Pancreas (tissue), 10 donors: ENCODE measurements around the gene SLFN13. TPM values are rescaled to one million over a fixed set of nuclear protein-coding genes. Genes with fewer than 3 reads are reported as not detected.
A peak's percentile ranks its signal among the peaks of the same experiment; 100 is the strongest.

Experiments used
- ATAC-seq, 4 donors: fragments of 200-7000 bp; cut with Tn5 transposase; one replicate each; pipeline versions ENCODE4 v1.8.0 to v1.9.1; 2020; ENCODE audit warnings: mild to moderate bottlenecking in 4 of 4, moderate library complexity in 4 of 4
- DNase-seq, 6 donors: peaks; one replicate each; pipeline ENCODE4 v3.0.0-alpha.2; 2020
- FAIRE-seq: peaks from 2 replicates; lab custom pipeline; 2012; peaks lifted over from hg19 to GRCh38; lab: Jason Lieb, UNC
- H3K27ac ChIP-seq, 4 donors: fragments of 200-600 bp; sonication (generic); 1 replicate in 3 of 4; 2 replicates in 1 of 4; pipeline versions ENCODE4 v1.5.0 to v1.8.0; 2020
- H3K27me3 ChIP-seq, 4 donors: fragments of 200-600 bp; one replicate each; pipeline ENCODE4 v1.8.0; 2021
- H3K36me3 ChIP-seq, 3 donors: fragments of 200-600 bp; sonication (generic) in 1 of 3; one replicate each; pipeline versions ENCODE4 v1.5.0 to v1.8.0; 2020 to 2021
- H3K4me1 ChIP-seq, 3 donors: fragments of 200-600 bp; one replicate each; pipeline ENCODE4 v1.8.0; 2021
- H3K4me3 ChIP-seq, 4 donors: fragments of 200-600 bp; sonication (generic) in 2 of 4; one replicate each; pipeline versions ENCODE4 v1.5.0 to v1.8.0; 2020 to 2021
- H3K9me3 ChIP-seq, 4 donors: fragments of 200-600 bp; one replicate each; pipeline ENCODE4 v1.8.0; 2021
- WGBS, 2 donors: extraction: QIAGEN DNeasy Blood & Tissue Kit; methylation state at CpG; one replicate each; pipeline ENCODE4 v1.1.7; 2013; 5-methylcytosine and 5-hydroxymethylcytosine counted together
- intact Hi-C, 3 donors: fragments of 100-400 bp; cut with DNase I; formaldehyde crosslinking; loops; one replicate each; pipeline versions ENCODE4 v1.11.1 to v1.14.2; 2022
- polyA plus RNA-seq, 2 donors: library from polyadenylated mRNA; stranded (reverse); fragments of 200-250 nt; gene quantifications; one replicate each; pipeline ENCODE4 v1.2.3, GENCODE V29; 2013
- total RNA-seq, 6 donors: library from RNA; stranded (reverse); fragmentation: NEBNext Ultra II Directional in 4 of 6; extraction: Animal tissue kit (Norgen Biotek cat#: 25700) in 4 of 6; gene quantifications; one replicate each; pipeline versions ENCODE4 v1.2.1 to v1.2.4, GENCODE V29; 2021 to 2023
- TF ChIP-seq, protein P1 (sequence below), 4 donors: fragments of 200-600 bp; sonication (generic) in 3 of 4; IDR thresholded peaks; one replicate each; pipeline versions ENCODE4 v1.5.0 to v1.8.0; 2021; ENCODE audit warnings: antibody characterized with exemption in 4 of 4
- donor health status: healthy with polysubstance abuse.
- donor health status: DM: no; HTN: no; CAD: no; lungs with moderate emphysema.
- donor health status: DM: no; HTN: no; CAD: no.
- donor health status: control.
- donor health status: control.
- donor health status: Bipolar disorder and iron deficiency.
- donor health status: DM: yes; HTN: yes; CAD: no.
- donor health status: DM: no; HTN: no; CAD: no.
- donor health status: DM: no; HTN: no; CAD: no.
- donor health status: DM: yes; HTN: yes; CAD: no.

SLFN13 gene
- total and polyA plus RNA-seq, 8 donors: 1.3 to 8.5 (median 3.1) TPM

GRCh38 chr17:35438433-35438832, 10.1 kb downstream of the SLFN13 start:
- no peak overlapping the region for H3K4me3 ChIP-seq
- TF ChIP-seq, protein P1, sequence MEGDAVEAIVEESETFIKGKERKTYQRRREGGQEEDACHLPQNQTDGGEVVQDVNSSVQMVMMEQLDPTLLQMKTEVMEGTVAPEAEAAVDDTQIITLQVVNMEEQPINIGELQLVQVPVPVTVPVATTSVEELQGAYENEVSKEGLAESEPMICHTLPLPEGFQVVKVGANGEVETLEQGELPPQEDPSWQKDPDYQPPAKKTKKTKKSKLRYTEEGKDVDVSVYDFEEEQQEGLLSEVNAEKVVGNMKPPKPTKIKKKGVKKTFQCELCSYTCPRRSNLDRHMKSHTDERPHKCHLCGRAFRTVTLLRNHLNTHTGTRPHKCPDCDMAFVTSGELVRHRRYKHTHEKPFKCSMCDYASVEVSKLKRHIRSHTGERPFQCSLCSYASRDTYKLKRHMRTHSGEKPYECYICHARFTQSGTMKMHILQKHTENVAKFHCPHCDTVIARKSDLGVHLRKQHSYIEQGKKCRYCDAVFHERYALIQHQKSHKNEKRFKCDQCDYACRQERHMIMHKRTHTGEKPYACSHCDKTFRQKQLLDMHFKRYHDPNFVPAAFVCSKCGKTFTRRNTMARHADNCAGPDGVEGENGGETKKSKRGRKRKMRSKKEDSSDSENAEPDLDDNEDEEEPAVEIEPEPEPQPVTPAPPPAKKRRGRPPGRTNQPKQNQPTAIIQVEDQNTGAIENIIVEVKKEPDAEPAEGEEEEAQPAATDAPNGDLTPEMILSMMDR (IDR thresholded peaks at IDR 0.05): no peak
- peaks cover 0 to 5% (median 0%) of the 10 kb centered on the region in 3 donors for H3K4me1 ChIP-seq
- H3K27me3 ChIP-seq: no peaks in the 10 kb centered on the region
- H3K27ac ChIP-seq: no peak overlapping the region
- intact Hi-C loops: no loop called here
- H3K36me3 ChIP-seq: no peaks in the 10 kb centered on the region
- H3K9me3 ChIP-seq: no peaks in the 10 kb centered on the region
- no peak for DNase-seq
- ATAC-seq: no peak
- FAIRE-seq: no peak

DNA sequence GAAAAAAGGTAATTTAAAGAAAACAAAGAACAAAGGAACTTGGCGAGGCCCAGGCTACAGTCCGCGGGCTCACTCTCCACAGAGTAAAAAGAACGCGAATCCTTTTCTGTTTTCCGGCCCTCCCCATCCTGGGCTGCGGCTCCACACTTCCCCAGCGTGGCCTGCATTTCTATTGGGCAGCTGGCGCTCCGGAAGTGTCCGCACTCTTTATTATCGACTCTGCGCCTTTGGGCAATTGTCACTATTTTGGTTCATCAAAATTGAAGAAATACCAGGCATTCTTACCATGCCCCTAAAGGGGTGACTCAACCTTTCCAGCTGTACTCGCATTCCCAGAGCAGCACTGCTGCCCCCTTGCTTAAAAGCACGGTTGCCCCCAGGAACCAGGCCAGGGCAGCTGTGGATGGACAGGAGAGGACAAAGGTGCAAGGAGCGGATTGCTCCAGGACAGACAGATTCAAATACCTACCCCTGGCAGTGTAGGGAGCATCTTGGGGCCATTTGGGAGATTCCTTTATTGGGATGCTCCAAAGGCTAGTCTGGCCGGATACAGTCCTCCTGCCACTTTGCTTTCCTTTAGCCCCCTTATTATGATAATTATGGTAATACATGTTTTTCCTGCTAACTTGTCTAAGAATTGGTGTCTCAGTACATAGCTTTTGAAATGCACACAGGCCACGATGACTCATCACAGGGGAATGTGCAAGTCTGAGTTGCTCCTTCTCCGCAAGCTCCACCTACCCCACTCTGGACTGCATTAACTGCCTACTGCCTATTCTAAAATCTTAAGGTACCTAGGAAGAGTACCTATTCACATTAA, 15.3 kb downstream of the SLFN13 start:
- 14 to 16% methylated on average over 19 of the region's 19 CpGs for WGBS, 2 donors
- peak in 4 of 6 donors; percentile 54 to 79 (median 67) for DNase-seq
- Histone ChIP-seq H3K9me3 (no peaks in the 10 kb centered on the region), H3K27me3 (no peaks in the 10 kb centered on the region), H3K4me1 (peaks cover 0 to 10% (median 0%) of the 10 kb centered on the region in 3 donors), H3K27ac (peak overlapping the region; percentile 38 to 76 (median 68)), H3K36me3 (no peaks in the 10 kb centered on the region), H3K4me3 (peak overlapping the region; percentile 26 to 59 (median 48))
- FAIRE-seq: no peak
- intact Hi-C loops: no loop called here
- peak; percentile 84 to 93 (median 87) for ATAC-seq
- TF ChIP-seq, protein P1 (IDR thresholded peaks at IDR 0.05): no peak

DNA sequence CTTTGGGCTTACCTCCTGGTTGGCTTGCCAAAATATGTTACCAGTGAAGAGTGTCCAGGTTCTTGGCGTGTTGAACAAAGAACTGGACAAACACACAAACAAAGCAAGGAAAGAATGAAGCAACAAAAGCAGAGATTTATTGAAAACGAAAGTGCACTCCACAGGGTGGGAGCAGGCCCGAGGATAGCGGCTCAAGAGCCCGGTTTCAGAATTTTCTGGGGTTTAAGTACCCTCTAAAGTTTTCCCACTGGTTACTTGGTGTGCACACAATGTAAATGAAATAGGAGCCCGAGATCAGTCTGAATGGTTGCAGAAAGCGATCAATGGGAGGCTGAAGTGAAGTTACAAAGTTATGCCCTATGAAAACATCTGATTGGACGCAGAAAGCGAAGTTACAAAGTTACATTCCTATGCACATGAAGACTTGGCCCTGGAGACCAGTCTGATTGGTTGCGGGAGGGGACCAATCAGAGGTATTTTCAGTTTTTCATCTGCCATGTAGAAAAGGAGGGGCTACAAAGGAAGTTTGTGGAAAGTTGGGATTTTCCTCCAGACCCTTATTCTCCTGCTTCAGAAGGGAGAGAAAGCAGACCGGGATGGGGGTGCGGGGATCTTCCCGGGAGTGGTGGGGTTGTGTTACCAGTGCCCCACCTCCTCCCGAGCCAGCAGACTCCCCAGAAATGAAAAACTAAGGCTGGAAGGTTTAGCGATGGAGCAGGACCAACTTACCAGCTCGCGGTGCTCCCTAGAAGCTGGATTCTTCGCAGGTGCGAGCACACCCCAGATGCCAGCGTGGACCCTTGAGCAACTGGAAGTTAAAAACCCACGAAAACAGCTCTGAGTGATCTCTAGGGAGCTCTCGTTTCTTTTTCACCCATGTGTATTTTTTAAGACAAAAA, 16.1 kb downstream of the SLFN13 start, which contains the start of gene SLFN12:
Gene SLFN12 (minus strand): TSS at position 325 of the 899 bp plus-strand sequence. CDS start 9,472 bp downstream, outside the sequence.
- Histone ChIP-seq H3K27me3 (no peaks in the 10 kb centered on the region), H3K27ac (peak within 1 kb of the TSS; percentile 38 to 76 (median 68)), H3K9me3 (no peaks in the 10 kb centered on the region), H3K36me3 (no peaks in the 10 kb centered on the region), H3K4me3 (peak within 1 kb of the TSS; percentile 26 to 59 (median 48)), H3K4me1 (peaks cover 0 to 10% (median 0%) of the 10 kb centered on the region in 3 donors)
- WGBS, 2 donors: 6 to 13% methylated on average over 22 of the region's 22 CpGs
- FAIRE-seq (peak; percentile 81), DNase-seq (peak in 3 of 6 donors; percentile 25 to 67 (median 56)), ATAC-seq (peak; percentile 88 to 92 (median 90))
- TF ChIP-seq, protein P1 (IDR thresholded peaks at IDR 0.05): no peak
- intact Hi-C loops: no loop called here

DNA sequence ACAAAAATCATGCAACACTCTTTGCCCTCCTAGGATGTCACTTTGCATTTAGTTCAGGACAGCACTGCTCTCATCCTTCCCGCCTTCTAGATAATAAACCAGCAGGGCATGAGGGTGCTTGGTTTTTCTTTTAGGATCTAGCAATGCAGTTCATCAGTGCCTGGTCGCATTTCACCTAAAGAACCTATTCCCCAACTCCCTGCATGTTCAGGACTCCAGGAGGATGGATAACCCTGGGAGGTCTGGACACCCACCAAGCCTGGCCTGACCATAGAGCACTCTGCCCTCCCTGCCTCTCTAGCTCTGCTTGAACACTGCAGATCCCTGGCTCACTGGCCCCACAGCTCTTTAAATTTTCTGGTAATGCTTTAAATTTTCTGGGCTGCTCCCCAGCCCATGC, 18.9 kb downstream of the SLFN13 start:
- Histone ChIP-seq H3K4me1 (peaks cover 0 to 10% (median 0%) of the 10 kb centered on the region in 3 donors), H3K9me3 (no peaks in the 10 kb centered on the region), H3K36me3 (no peaks in the 10 kb centered on the region), H3K4me3 (no peak overlapping the region), H3K27me3 (no peaks in the 10 kb centered on the region), H3K27ac (no peak overlapping the region)
- no peak for DNase-seq
- no peak for ATAC-seq
- intact Hi-C loops: no loop called here
- FAIRE-seq: no peak
- WGBS, 2 donors: 69 to 81% methylated on average over 2 of the region's 2 CpGs
- TF ChIP-seq, protein P1 (IDR thresholded peaks at IDR 0.05): no peak
